GM18909 (cell line): ENCODE measurements around the gene GANC.
"Not testable (repeated sequence)": the region's sequence is repeated elsewhere in the genome, so short reads cannot be mapped to it uniquely, and the experiment has no call there.

Experiments
- ATAC-seq: cut with Tn5 transposase; IDR thresholded peaks from one replicate; pipeline ENCODE4 v1.9.1; 2021; ENCODE audit warnings: mild to moderate bottlenecking; ENCODE audit not compliant: unreplicated experiment, poor library complexity

Gene GANC

DNA sequence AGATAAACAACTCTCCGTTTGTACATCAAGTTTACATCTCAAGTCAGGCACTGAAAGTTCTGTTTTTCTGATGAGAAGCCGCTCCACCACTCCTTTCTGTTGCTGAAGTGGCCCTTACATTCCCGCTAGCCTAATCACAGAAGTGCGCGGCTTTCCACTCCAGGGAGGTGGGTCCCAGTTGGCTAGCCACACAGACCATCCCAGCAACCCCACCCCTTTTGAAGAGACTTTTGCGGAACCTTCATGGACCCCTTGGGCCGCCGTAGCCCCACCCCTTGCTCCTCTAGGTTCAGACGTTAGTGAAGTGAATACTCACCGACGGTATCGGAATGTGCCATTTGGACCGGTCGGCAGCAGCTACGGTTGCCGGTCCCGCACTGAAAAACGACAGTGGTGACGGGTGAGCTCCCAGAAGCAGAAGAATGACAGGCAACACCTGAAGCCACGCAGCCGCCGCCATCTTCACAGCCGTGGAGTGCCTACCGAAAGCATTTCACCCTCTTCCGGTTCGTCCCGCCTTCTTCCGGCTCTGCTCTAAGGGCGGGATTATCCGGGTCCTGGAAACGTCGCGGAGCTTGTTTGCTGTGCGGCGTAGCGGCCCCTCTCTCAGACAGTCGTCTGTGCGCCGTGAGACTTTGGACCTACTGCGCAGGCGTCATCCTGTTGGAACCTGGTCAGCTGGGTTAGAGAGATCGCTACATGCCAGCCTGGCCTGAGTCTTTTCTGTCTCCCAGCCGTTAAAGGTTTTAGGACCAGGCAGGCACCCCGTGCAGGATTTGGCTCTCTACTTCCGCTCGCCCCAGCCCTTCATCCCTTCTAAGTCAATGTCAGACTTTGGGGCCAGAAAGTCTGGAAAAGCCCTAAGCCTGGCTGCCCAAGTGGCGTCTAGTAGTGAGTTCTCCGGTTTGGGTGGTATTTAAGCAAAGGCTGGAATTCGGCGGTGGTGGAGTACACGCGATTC, at the start of gene GANC, which contains the start of gene TMEM87A:
Gene GANC, plus strand, starts transcription at position 263 of the 961 bp plus-strand sequence. CDS start 1,281 bp downstream, outside the sequence.
Gene TMEM87A, minus strand, starts transcription at position 495 of the 961 bp plus-strand sequence. Its CDS starts 35 bp downstream, at position 460.
- ATAC-seq = peak; percentile 90

DNA sequence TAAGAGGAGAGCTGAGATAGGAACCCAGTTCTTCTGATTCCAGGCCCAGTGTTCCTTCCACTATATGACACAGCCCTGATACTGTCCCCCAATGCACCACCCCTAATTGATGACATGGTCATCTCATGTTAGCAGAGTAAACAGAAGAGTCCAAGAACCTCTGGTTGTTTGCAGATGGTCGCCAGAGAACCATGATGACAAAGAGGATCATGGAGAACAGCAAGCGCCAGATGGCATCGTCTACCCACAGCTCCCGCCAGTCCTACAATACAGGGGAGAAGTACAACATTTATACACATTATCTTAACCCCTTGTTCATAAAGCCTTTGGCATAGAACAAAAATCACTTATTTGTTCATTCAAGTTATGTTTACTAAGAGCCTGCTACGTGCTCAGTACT, 46.4 kb upstream of the GANC start:
- ATAC-seq = no peak

GRCh38 chr15:42228036-42228435, 45.0 kb upstream of the GANC start:
- ATAC-seq = no peak

- not testable (repeated sequence) for ATAC-seq
Measured at GRCh38 chr15:42228981-42229380, 44.0 kb upstream of the GANC start.

- ATAC-seq = no peak
Measured at GRCh38 chr15:42231088-42231487, 41.9 kb upstream of the GANC start.

DNA sequence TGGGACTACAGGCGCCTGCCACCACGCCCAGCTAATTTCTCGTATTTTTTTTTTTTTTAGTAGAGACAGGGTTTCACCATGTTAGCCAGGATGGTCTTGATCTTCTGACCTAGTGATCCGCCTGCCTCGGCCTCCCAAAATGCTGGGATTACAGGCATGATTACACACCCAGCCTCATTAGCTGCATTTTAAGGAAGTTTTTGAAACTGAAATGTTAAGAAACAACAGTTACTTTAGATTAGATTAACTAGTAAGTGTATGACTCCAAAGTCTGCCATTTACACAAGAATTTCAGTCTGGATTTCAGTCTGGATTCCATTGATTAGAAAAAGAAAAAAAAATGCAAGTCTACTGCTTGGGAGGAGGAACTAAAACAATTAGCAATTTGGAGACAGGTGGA, 40.4 kb upstream of the GANC start:
- ATAC-seq = no peak

DNA sequence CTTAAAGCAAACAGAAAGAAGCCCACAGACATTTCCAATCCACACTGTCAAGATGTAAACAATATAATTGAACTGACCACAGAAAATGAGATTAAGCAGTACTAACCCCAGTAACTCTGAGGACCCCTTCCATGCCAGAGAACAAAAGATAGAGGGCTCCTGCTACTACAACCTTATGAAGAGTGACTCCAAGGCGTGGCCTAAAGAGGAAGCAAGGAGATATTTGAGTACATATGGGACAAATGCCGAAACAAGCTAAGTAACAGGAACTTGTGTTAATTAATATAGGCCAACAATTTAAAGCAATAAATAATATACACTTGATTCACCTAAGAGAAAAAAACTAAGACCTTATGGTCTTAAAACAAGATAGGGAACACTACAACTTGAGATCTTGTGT, 39.9 kb upstream of the GANC start:
- ATAC-seq = no peak

DNA sequence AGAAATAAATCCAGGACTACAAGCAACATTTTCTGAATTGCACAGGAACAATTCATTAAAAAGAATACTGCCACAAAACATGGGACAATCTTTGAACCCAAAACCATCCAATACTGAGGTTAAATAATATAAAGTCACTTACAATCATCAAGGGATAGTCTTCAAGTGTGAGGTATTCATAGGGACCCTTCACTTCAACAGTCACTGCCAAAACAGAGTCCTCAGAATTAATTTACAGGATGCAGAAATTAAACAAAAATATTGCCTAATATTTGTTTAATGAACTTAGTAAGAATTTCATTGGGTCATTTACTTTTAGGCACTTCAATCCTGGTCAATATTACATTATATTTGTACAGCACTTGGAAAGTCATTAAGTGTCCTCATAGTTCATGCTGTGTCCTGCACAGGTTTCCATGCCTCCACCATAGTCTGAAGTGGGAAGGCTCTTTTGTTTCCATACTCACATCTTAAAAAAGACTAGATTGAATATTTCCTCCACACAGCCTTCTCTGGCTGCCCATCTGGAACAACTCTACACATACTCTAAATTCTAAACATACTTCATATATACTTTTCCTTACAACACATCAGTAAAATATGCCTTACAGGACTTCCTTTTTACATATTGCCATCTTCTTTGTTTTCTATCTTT, 33.3 kb upstream of the GANC start:
- ATAC-seq = no peak

GRCh38 chr15:42240823-42241222, 32.2 kb upstream of the GANC start:
- no peak for ATAC-seq

- no peak for ATAC-seq
Measured at GRCh38 chr15:42253300-42253699, 19.7 kb upstream of the GANC start.

- no peak for ATAC-seq
Measured at GRCh38 chr15:42264795-42265194, 8.2 kb upstream of the GANC start.

- ATAC-seq = no peak
Measured at GRCh38 chr15:42267286-42267685, 5.7 kb upstream of the GANC start.

DNA sequence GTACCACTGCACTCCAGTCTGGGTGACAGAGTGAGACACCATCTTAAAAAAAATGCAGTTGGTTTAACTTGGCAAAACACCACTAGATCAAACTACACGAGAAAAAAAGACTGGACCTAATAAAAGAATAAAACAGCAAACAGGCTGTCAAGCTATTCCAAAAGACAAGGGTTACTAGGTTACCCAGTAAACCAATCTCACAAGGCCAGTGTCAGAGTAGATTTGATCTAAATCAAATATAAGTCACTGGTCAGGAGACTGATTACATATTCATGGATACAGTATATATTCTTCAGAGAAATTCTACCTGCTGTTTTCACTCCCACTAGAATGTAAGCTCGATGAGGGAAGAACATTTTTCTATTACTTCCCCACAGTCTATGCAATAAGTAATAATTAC, 2.5 kb upstream of the GANC start:
- ATAC-seq = no peak

GRCh38 chr15:42270996-42271395, 2.0 kb upstream of the GANC start:
- no peak for ATAC-seq

- ATAC-seq = peak; percentile 36
Measured at GRCh38 chr15:42273900-42274701, 1.1 kb downstream of the GANC start.

- no peak for ATAC-seq
Measured at GRCh38 chr15:42274702-42274989, 1.6 kb downstream of the GANC start.

DNA sequence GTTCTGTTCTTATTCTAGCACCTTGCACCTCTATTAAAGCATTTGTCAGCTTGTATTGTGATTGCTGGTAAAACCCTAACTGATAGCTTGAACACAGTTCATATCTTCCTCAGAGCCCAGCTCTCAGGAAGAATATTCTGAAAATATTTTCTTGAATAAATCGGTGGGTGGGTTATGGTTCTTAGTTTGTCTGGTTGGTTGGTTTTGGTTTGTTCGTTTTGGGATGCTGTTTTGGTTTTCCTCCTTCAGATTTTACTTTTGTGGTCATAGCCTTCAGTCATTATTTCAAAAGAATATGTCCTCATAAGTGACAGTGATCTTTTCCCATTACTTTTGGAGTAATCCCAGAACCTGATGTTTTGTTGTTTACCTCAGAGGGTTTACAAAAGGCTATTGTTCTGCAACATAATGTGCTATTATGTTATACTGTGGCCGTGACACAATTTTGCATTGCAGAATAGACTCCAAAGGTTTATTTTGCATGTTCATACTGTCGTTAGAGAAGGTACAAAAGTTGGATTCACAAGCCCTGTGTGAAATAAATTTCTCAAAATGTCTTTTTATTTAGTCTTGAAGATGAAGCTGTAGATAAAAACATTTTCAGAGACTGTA, 2.9 kb downstream of the GANC start:
- ATAC-seq = no peak

- ATAC-seq = no peak
Measured at GRCh38 chr15:42276762-42277161, 3.8 kb downstream of the GANC start.

- ATAC-seq = no peak
Measured at GRCh38 chr15:42279234-42279723, 6.3 kb downstream of the GANC start.

GRCh38 chr15:42282344-42282743, 9.3 kb downstream of the GANC start:
- no peak for ATAC-seq
